ENCODE measurements around the gene TPCN2. TPM values are rescaled to one million over a fixed set of nuclear protein-coding genes. Genes with fewer than 3 reads are reported as not detected.

TPCN2 gene
- total and polyA plus RNA-seq, 2 donors from 2014 or later: 12.9 to 22.4 TPM

DNA sequence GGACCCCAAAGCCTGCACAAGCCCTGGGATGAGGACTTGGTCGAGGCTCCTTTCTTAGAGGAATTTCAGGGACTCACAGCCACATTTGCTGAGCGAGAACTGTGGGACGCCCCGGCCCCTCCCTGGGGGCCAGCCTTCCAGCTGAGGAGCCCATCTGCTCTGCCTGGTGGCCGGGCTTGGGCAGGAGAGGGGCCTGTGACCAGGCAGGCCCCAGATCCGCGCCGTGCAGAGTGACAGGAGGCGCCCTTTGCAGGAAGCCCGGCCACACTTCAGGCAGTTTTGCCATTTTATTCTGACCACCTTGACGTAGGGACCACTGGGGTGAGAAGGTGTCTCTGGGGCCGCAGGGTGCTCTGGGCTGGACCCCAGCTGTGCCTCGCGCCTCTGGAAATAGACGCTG lies 35.6 kb downstream of the TPCN2 start:
- Histone ChIP-seq H3K27ac (ENCODE audit: low read depth in 2 of 2, low read length in 2 of 2) (no peak overlapping the region), H3K27me3 (ENCODE audit: control insufficient read depth, insufficient read depth, low read length) (no peaks in the 10 kb centered on the region), H3K9me3 (ENCODE audit: control insufficient read depth in 2 of 3, insufficient read depth in 1 of 3, low read length in 3 of 3) (no peaks in the 10 kb centered on the region), H3K4me3 (ENCODE audit: low read length in 3 of 3) (no peak overlapping the region), H3K9ac (ENCODE audit: low read length in 3 of 3) (no peak overlapping the region), H3K4me1 (ENCODE audit: control insufficient read depth in 2 of 3, insufficient read depth in 2 of 3, low read depth in 1 of 3, low read length in 3 of 3) (no peaks in the 10 kb centered on the region), H3K36me3 (ENCODE audit: control insufficient read depth in 2 of 3, insufficient read depth in 3 of 3, low read length in 3 of 3) (peaks cover 0 to 23% (median 15%) of the 10 kb centered on the region in 3 donors)
- FAIRE-seq: no peak
- TF ChIP-seq, protein P1, sequence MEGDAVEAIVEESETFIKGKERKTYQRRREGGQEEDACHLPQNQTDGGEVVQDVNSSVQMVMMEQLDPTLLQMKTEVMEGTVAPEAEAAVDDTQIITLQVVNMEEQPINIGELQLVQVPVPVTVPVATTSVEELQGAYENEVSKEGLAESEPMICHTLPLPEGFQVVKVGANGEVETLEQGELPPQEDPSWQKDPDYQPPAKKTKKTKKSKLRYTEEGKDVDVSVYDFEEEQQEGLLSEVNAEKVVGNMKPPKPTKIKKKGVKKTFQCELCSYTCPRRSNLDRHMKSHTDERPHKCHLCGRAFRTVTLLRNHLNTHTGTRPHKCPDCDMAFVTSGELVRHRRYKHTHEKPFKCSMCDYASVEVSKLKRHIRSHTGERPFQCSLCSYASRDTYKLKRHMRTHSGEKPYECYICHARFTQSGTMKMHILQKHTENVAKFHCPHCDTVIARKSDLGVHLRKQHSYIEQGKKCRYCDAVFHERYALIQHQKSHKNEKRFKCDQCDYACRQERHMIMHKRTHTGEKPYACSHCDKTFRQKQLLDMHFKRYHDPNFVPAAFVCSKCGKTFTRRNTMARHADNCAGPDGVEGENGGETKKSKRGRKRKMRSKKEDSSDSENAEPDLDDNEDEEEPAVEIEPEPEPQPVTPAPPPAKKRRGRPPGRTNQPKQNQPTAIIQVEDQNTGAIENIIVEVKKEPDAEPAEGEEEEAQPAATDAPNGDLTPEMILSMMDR (IDR thresholded peaks at IDR 0.05; ENCODE audit: borderline replicate concordance, extremely low read depth, insufficient read depth): no peak
- no peak for DNase-seq
- intact Hi-C loops (cut with DNase I): no loop called here

DNA sequence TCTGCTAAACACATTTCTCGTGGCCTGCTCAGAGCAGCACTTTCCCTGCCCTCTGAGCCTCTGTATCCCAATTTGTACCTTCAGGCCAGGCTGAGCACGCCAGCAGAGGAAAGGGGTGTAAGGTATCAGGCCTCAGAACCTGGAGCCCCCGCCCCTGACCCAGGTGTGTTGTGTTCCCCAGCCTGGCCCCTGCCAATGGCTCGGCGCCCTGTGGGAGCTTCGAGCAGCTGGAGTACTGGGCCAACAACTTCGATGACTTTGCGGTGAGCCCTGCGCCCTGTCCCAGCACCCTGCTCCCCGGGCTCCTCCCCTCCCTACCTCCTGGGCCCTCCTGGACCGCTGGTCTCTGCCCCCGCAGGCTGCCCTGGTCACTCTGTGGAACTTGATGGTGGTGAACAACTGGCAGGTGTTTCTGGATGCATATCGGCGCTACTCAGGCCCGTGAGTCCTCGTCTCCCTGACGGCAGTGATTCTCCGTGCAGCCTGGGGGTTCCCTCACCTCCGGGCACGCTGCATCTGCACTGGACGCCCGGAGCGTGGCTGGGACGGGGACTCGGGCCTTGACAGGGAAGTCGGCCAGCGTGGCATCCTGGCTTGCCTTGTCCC lies 36.9 kb downstream of the TPCN2 start:
- Histone ChIP-seq H3K4me1 (ENCODE audit: control insufficient read depth in 2 of 3, insufficient read depth in 2 of 3, low read depth in 1 of 3, low read length in 3 of 3) (no peaks in the 10 kb centered on the region), H3K9ac (ENCODE audit: low read length in 3 of 3) (no peak overlapping the region), H3K27me3 (ENCODE audit: control insufficient read depth, insufficient read depth, low read length) (no peaks in the 10 kb centered on the region), H3K27ac (ENCODE audit: low read depth in 2 of 2, low read length in 2 of 2) (no peak overlapping the region), H3K9me3 (ENCODE audit: control insufficient read depth in 2 of 3, insufficient read depth in 1 of 3, low read length in 3 of 3) (no peaks in the 10 kb centered on the region), H3K36me3 (ENCODE audit: control insufficient read depth in 2 of 3, insufficient read depth in 3 of 3, low read length in 3 of 3) (peaks cover 0 to 23% (median 20%) of the 10 kb centered on the region in 3 donors), H3K4me3 (ENCODE audit: low read length in 3 of 3) (no peak overlapping the region)
- DNase-seq (peak in 1 of 5 donors; percentile 70), FAIRE-seq (no peak)
- TF ChIP-seq, protein P1 (IDR thresholded peaks at IDR 0.05; ENCODE audit: borderline replicate concordance, extremely low read depth, insufficient read depth): no peak
- intact Hi-C loops (cut with DNase I): no loop called here

DNA sequence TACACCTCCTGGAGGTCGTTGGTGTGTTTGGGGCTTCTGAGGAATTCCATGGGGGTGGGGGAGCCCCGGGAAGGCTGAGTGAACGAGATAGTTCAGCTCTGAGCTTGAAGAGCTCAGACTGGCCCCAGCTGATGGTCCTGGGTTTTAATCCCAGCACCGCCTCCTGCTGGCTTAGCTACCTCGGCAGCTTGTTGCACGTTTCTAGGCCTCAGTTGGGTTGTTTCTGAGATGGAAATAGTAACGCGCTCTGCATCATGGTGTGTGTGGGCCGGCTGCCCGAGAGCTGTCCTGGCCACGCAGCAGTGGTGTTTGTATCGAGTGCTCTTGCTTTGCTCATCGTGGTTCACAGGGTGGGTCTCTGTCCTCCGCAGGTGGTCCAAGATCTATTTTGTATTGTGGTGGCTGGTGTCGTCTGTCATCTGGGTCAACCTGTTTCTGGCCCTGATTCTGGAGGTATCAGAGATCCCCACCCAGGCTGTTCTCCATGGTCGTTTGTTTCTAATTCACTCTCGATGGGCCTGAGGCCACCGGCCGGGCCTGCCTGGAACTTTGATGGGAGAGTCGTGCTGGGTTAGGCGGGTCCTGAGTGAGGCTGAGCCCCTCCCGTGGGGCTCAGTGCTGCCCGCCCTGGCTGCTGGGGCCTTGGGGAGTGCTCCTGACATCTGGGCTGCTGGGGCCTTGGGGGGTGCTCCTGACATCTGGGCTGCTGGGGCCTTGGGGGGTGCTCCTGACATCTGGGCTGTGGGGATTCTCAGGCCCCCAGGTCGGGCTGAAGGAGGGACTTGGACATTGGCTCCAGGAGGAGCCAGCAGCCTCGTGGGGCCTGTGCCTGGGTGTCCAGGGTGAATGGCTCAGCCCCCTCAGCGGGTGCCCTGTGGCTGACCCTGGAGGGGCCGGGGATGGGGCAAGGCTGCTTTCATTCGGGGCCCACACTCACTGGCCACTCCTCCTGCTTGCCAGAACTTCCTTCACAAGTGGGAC lies 37.7 kb downstream of the TPCN2 start:
- no peak for FAIRE-seq

More for the DNA sequence above, 37.7 kb downstream of the TPCN2 start:
- Histone ChIP-seq H3K27me3 (ENCODE audit: control insufficient read depth, insufficient read depth, low read length) (no peaks in the 10 kb centered on the region), H3K9me3 (ENCODE audit: control insufficient read depth in 2 of 3, insufficient read depth in 1 of 3, low read length in 3 of 3) (no peaks in the 10 kb centered on the region), H3K4me3 (ENCODE audit: low read length in 3 of 3) (no peak overlapping the region), H3K36me3 (ENCODE audit: control insufficient read depth in 2 of 3, insufficient read depth in 3 of 3, low read length in 3 of 3) (peaks cover 0 to 23% (median 20%) of the 10 kb centered on the region in 3 donors), H3K27ac (ENCODE audit: low read depth in 2 of 2, low read length in 2 of 2) (no peak overlapping the region), H3K4me1 (ENCODE audit: control insufficient read depth in 2 of 3, insufficient read depth in 2 of 3, low read depth in 1 of 3, low read length in 3 of 3) (no peaks in the 10 kb centered on the region), H3K9ac (ENCODE audit: low read length in 3 of 3) (no peak overlapping the region)
- TF ChIP-seq, protein P1 (IDR thresholded peaks at IDR 0.05; ENCODE audit: borderline replicate concordance, extremely low read depth, insufficient read depth): no peak
- peak in 1 of 5 donors; percentile 71 for DNase-seq
- intact Hi-C loops (cut with DNase I): no loop called here
